Measurements from ENCODE around the gene HSD17B7. TPM values are rescaled to one million over a fixed set of nuclear protein-coding genes. Genes with fewer than 3 reads are reported as not detected.

Gene HSD17B7
- total RNA-seq, 1 experiment from 2014 or later = 25.0 TPM

- no peak for DNase-seq (ENCODE audit: low spot score)
- H3K36me3 Mint-ChIP-seq = no peaks in the 10 kb centered on the region
- H3K4me3 Mint-ChIP-seq = no peak overlapping the region
- TF ChIP-seq STAT6 (CRISPR knock-in tag; conservative IDR thresholded peaks at IDR 0.05; ENCODE audit: low read depth) (no peak), NFE2L1 (CRISPR knock-in tag; IDR thresholded peaks at IDR 0.05) (0 out of 2 replicates have a peak, but pooled peaks have one; percentile 19), MXD4 (CRISPR knock-in tag; IDR thresholded peaks at IDR 0.05; ENCODE audit: borderline replicate concordance) (no peak)
- H3K4me1 Mint-ChIP-seq = no peaks in the 10 kb centered on the region
- POLR2A ChIA-PET = no interaction called here
- H3K27ac Mint-ChIP-seq = no peak overlapping the region
- H3K27me3 Mint-ChIP-seq (ENCODE audit: low read depth) = no peaks in the 10 kb centered on the region; the same call in 1 of the 2 replicates
- peak; percentile 48; the same call in 1 of the 2 replicates for ATAC-seq
- CTCF ChIA-PET = no interaction called here
- H3K9me3 Mint-ChIP-seq = no peaks in the 10 kb centered on the region
Measured at GRCh38 chr1:162756523-162756922, 34.0 kb upstream of the HSD17B7 start.

- TF ChIP-seq ZBTB21 (CRISPR knock-in tag; IDR thresholded peaks at IDR 0.05; ENCODE audit: borderline replicate concordance) (no peak), AFF4 (CRISPR knock-in tag; IDR thresholded peaks at IDR 0.05; ENCODE audit: borderline replicate concordance) (no peak), ZNF281 (CRISPR knock-in tag; IDR thresholded peaks at IDR 0.05) (no peak), ATF2 (CRISPR knock-in tag; IDR thresholded peaks at IDR 0.05; ENCODE audit: borderline replicate concordance, low read depth) (no peak), ESRRA (CRISPR knock-in tag; IDR thresholded peaks at IDR 0.05; ENCODE audit: borderline replicate concordance) (no peak), FOXK1 (CRISPR knock-in tag; IDR thresholded peaks at IDR 0.05) (no peak)
- H3K27me3 Mint-ChIP-seq (ENCODE audit: low read depth) = no peaks in the 10 kb centered on the region; the same call in 1 of the 2 replicates
- no peaks in the 10 kb centered on the region for H3K36me3 Mint-ChIP-seq
- CTCF ChIA-PET = no interaction called here
- no peak for ATAC-seq
- H3K4me1 Mint-ChIP-seq = no peaks in the 10 kb centered on the region
- H3K4me3 Mint-ChIP-seq = no peak overlapping the region
- H3K27ac Mint-ChIP-seq = no peak overlapping the region
- no peaks in the 10 kb centered on the region for H3K9me3 Mint-ChIP-seq
- POLR2A ChIA-PET = no interaction called here
- DNase-seq (ENCODE audit: low spot score) = no peak
Measured at GRCh38 chr1:162757476-162757875, 33.0 kb upstream of the HSD17B7 start.

- H3K9me3 Mint-ChIP-seq = peaks cover 18% of the 10 kb centered on the region
- no peak overlapping the region for H3K4me3 Mint-ChIP-seq
- peaks cover 5% of the 10 kb centered on the region for H3K27me3 Mint-ChIP-seq (ENCODE audit: low read depth)
- H3K4me1 Mint-ChIP-seq = no peaks in the 10 kb centered on the region
- no peak for DNase-seq (ENCODE audit: low spot score)
- ChIA-PET CTCF (no interaction called here), POLR2A (no interaction called here)
- ATAC-seq = no peak
- H3K27ac Mint-ChIP-seq = no peak overlapping the region
- H3K36me3 Mint-ChIP-seq = no peaks in the 10 kb centered on the region
- TF ChIP-seq OVOL2 (CRISPR knock-in tag; IDR thresholded peaks at IDR 0.05; ENCODE audit: borderline replicate concordance) = no peak
- TF ChIP-seq IRF1 (CRISPR knock-in tag; IDR thresholded peaks at IDR 0.05) = no peak
- no peak for TF ChIP-seq NR3C1 (CRISPR knock-in tag; conservative IDR thresholded peaks at IDR 0.05; ENCODE audit: low read depth)
- TF ChIP-seq ZSCAN18 (CRISPR knock-in tag; IDR thresholded peaks at IDR 0.05) = no peak
- TF ChIP-seq SOX15 (CRISPR knock-in tag; IDR thresholded peaks at IDR 0.05) = no peak
- no peak for TF ChIP-seq MXD4 (CRISPR knock-in tag; IDR thresholded peaks at IDR 0.05; ENCODE audit: borderline replicate concordance)
- no peak for TF ChIP-seq NFATC4 (CRISPR knock-in tag; IDR thresholded peaks at IDR 0.05)
- no peak for TF ChIP-seq JUN (CRISPR knock-in tag; IDR thresholded peaks at IDR 0.05)
- TF ChIP-seq TEAD4 (CRISPR knock-in tag; IDR thresholded peaks at IDR 0.05) = no peak
- no peak for TF ChIP-seq ZNF219 (CRISPR knock-in tag; IDR thresholded peaks at IDR 0.05; ENCODE audit: borderline replicate concordance)
- TF ChIP-seq SMAD4 (CRISPR knock-in tag; IDR thresholded peaks at IDR 0.05) = no peak
Measured at GRCh38 chr1:162765788-162766187, 24.7 kb upstream of the HSD17B7 start.

Data from WTC11 (cell line).